IPS-NIHi7 (cell line): ENCODE measurements around the gene LIFR.
"Not testable (repeated sequence)": the region's sequence is repeated elsewhere in the genome, so short reads cannot be mapped to it uniquely, and the experiment has no call there.

Experiments
- DNase-seq: peaks from one replicate; pipeline ENCODE4 v3.0.0; 2012; ENCODE audit warnings: mixed read lengths; ENCODE audit errors: extremely low spot score

LIFR gene

GRCh38 chr5:38524022-38524421, 32.4 kb downstream of the LIFR start:
- DNase-seq: no peak

- DNase-seq: no peak
These were observed 37.0 kb downstream of the LIFR start for GRCh38 chr5:38519476-38519875.

GRCh38 chr5:38518341-38518740, 38.1 kb downstream of the LIFR start:
- DNase-seq: no peak

GRCh38 chr5:38516649-38517048, 39.8 kb downstream of the LIFR start:
- not testable (repeated sequence) for DNase-seq

- no peak for DNase-seq
These were observed 40.8 kb downstream of the LIFR start for GRCh38 chr5:38515646-38516045.

- no peak for DNase-seq
These were observed 41.4 kb downstream of the LIFR start for GRCh38 chr5:38515092-38515491.

GRCh38 chr5:38509185-38509584, 47.3 kb downstream of the LIFR start:
- DNase-seq: no peak

GRCh38 chr5:38506302-38506701, 50.1 kb downstream of the LIFR start:
- no peak for DNase-seq

GRCh38 chr5:38500573-38501260, 55.7 kb downstream of the LIFR start:
- DNase-seq: no peak

- DNase-seq: peak; percentile 43
These were observed 58.5 kb downstream of the LIFR start for GRCh38 chr5:38497946-38498345.

- DNase-seq: no peak
These were observed 61.7 kb downstream of the LIFR start for GRCh38 chr5:38494763-38495162.

- DNase-seq: no peak
These were observed 62.3 kb downstream of the LIFR start for GRCh38 chr5:38494175-38494574.

- peak; percentile 48 for DNase-seq
These were observed 72.5 kb downstream of the LIFR start for GRCh38 chr5:38483805-38484398.

GRCh38 chr5:38479315-38479904, 77.0 kb downstream of the LIFR start:
- DNase-seq: no peak

- DNase-seq: no peak
These were observed 77.6 kb downstream of the LIFR start for GRCh38 chr5:38478878-38479277.

- no peak for DNase-seq
These were observed 78.3 kb downstream of the LIFR start for GRCh38 chr5:38478166-38478565.

- DNase-seq: peak; percentile 37
These were observed 83.4 kb downstream of the LIFR start for GRCh38 chr5:38473008-38473407.

- DNase-seq: no peak
These were observed 83.9 kb downstream of the LIFR start for GRCh38 chr5:38472541-38472940.

GRCh38 chr5:38471709-38472108, 84.7 kb downstream of the LIFR start:
- no peak for DNase-seq

- DNase-seq: no peak
These were observed 86.7 kb downstream of the LIFR start for GRCh38 chr5:38469707-38470267.

- no peak for DNase-seq
These were observed 87.3 kb downstream of the LIFR start for GRCh38 chr5:38468978-38469706.

GRCh38 chr5:38468202-38468673, 88.2 kb downstream of the LIFR start:
- no peak for DNase-seq
